PFSK-1 (cell line): ENCODE measurements around the gene ELOVL2.

ENCODE experiments used
- FOXP2 ChIP-seq: optimal IDR thresholded peaks from 2 replicates; pipeline ENCODE3; 2011; ENCODE audit warnings: borderline replicate concordance, control low read depth, inconsistent platforms; ENCODE audit not compliant: insufficient read depth; ENCODE audit errors: extremely low read length, extremely low read depth
- POLR2AphosphoS5 ChIP-seq: IDR thresholded peaks from 2 replicates; pipeline ENCODE4 v1.6.1; 2012; ENCODE audit warnings: low read depth, mild to moderate bottlenecking, control low read depth, low read length, moderate library complexity
- SIN3A ChIP-seq: IDR thresholded peaks from 2 replicates; pipeline ENCODE4 v1.6.1; 2012; ENCODE audit warnings: mild to moderate bottlenecking, low read length, moderate library complexity, borderline replicate concordance; ENCODE audit not compliant: insufficient read depth
- TAF1 ChIP-seq: IDR thresholded peaks from 2 replicates; pipeline ENCODE4 v1.6.1; 2012; ENCODE audit warnings: low read length, control low read depth, borderline replicate concordance; ENCODE audit not compliant: insufficient read depth
- TF ChIP-seq, protein P1 (sequence below), 2 experiments: IDR thresholded peaks; 2 replicates each; pipeline versions ENCODE4 v1.6.1 to v1.8.0; 2011 to 2012; ENCODE audit warnings: low read depth in 2 of 2, low read length in 2 of 2, control low read depth in 1 of 2, inconsistent platforms in 1 of 2, mild to moderate bottlenecking in 1 of 2, moderate library complexity in 1 of 2; ENCODE audit not compliant: insufficient read depth in 1 of 2

DNA sequence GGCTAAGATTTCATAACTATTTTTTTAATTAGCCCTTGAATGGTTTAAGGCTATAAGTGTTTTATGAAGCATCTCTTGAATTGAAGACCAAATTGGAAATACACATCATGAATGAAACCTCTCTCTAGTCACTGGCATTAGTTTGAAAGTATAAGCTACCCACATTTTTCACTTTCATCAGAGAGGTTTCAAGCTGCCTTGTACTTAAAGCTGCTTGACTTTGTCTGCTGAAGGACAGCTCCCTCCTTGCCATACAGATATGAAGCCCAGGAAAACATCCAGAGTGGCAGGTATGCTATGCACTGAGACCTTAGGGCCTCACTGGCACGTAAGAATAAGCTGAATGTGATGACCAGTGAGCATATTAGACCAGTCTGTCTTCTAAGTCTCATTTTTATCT, 62.7 kb downstream of the ELOVL2 start:
- no peak for TF ChIP-seq POLR2AphosphoS5
- no peak for TF ChIP-seq TAF1
- TF ChIP-seq SIN3A = no peak
- TF ChIP-seq, protein P1, sequence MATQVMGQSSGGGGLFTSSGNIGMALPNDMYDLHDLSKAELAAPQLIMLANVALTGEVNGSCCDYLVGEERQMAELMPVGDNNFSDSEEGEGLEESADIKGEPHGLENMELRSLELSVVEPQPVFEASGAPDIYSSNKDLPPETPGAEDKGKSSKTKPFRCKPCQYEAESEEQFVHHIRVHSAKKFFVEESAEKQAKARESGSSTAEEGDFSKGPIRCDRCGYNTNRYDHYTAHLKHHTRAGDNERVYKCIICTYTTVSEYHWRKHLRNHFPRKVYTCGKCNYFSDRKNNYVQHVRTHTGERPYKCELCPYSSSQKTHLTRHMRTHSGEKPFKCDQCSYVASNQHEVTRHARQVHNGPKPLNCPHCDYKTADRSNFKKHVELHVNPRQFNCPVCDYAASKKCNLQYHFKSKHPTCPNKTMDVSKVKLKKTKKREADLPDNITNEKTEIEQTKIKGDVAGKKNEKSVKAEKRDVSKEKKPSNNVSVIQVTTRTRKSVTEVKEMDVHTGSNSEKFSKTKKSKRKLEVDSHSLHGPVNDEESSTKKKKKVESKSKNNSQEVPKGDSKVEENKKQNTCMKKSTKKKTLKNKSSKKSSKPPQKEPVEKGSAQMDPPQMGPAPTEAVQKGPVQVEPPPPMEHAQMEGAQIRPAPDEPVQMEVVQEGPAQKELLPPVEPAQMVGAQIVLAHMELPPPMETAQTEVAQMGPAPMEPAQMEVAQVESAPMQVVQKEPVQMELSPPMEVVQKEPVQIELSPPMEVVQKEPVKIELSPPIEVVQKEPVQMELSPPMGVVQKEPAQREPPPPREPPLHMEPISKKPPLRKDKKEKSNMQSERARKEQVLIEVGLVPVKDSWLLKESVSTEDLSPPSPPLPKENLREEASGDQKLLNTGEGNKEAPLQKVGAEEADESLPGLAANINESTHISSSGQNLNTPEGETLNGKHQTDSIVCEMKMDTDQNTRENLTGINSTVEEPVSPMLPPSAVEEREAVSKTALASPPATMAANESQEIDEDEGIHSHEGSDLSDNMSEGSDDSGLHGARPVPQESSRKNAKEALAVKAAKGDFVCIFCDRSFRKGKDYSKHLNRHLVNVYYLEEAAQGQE (IDR thresholded peaks at IDR 0.05; ENCODE audit: insufficient read depth in 1 of 2, low read depth in 2 of 2, low read length in 2 of 2) = no peak
- TF ChIP-seq FOXP2 = no peak
